Small intestine (tissue), 7 donors: ENCODE measurements around the gene SNX8. TPM values are rescaled to one million over a fixed set of nuclear protein-coding genes. Genes with fewer than 3 reads are reported as not detected.
A peak's percentile ranks its signal among the peaks of the same experiment; 100 is the strongest.

Source experiments
- DNase-seq, 2 donors: peaks; one replicate each; pipeline versions ENCODE4 v3.0.0 to v3.0.0-alpha.2; 2013
- FAIRE-seq: peaks from 2 replicates; lab custom pipeline; 2012; peaks lifted over from hg19 to GRCh38; lab: Jason Lieb, UNC
- H3K27ac ChIP-seq, 3 donors: one replicate each; pipeline ENCODE4 v1.5.1; 2013; ENCODE audit warnings: low read length in 2 of 3, mild to moderate bottlenecking in 2 of 3, control low read depth in 1 of 3, inconsistent platforms in 1 of 3, low read depth in 1 of 3, moderate library complexity in 1 of 3
- H3K27me3 ChIP-seq, 3 donors: one replicate each; pipeline ENCODE4 v1.6.1; 2013; ENCODE audit warnings: low read length in 3 of 3, inconsistent platforms in 1 of 3; ENCODE audit not compliant: control insufficient read depth in 3 of 3, insufficient read depth in 3 of 3
- H3K36me3 ChIP-seq, 3 donors: one replicate each; pipeline ENCODE4 v1.6.1; 2013; ENCODE audit warnings: low read length in 3 of 3, inconsistent platforms in 1 of 3, low read depth in 1 of 3, mild to moderate bottlenecking in 1 of 3, moderate library complexity in 1 of 3; ENCODE audit not compliant: control insufficient read depth in 3 of 3, insufficient read depth in 2 of 3
- H3K4me1 ChIP-seq, 3 donors: one replicate each; pipeline ENCODE4 v1.6.1; 2013; ENCODE audit warnings: low read length in 2 of 3, inconsistent platforms in 1 of 3, low read depth in 1 of 3, mild to moderate bottlenecking in 1 of 3, moderate library complexity in 1 of 3; ENCODE audit not compliant: control insufficient read depth in 3 of 3, insufficient read depth in 2 of 3
- H3K4me3 ChIP-seq, 3 donors: one replicate each; pipeline ENCODE4 v1.5.1; 2013; ENCODE audit warnings: low read length in 3 of 3, control low read depth in 1 of 3, inconsistent platforms in 1 of 3, low read depth in 1 of 3, mild to moderate bottlenecking in 1 of 3, moderate library complexity in 1 of 3
- H3K9me3 ChIP-seq, 2 donors: one replicate each; pipeline ENCODE4 v1.6.1; 2013; ENCODE audit warnings: low read depth in 1 of 2, low read length in 1 of 2; ENCODE audit not compliant: control insufficient read depth in 2 of 2, insufficient read depth in 1 of 2
- WGBS, 3 donors: extraction: QIAGEN DNeasy Blood & Tissue Kit; methylation state at CpG; one replicate each; pipeline ENCODE4 v1.1.7; 2013; 5-methylcytosine and 5-hydroxymethylcytosine counted together
- polyA plus RNA-seq, 4 donors: library from polyadenylated mRNA; stranded (reverse) in 3 of 4; unstranded in 1 of 4; fragments of 200-250 nt in 3 of 4; fragments of 120-200 nt in 1 of 4; gene quantifications; one replicate each; pipeline versions ENCODE4 v1.2.1 to v1.2.3, GENCODE V29; 2013
- donor health status: healthy with polysubstance abuse.
- donor health status: control.
- donor health status: control.
- donor health status: Bipolar disorder and iron deficiency.
- donor health status: healthy.

The SNX8 gene
- polyA plus RNA-seq, 4 donors = 17.5 to 39.7 (median 19.2) TPM

DNA sequence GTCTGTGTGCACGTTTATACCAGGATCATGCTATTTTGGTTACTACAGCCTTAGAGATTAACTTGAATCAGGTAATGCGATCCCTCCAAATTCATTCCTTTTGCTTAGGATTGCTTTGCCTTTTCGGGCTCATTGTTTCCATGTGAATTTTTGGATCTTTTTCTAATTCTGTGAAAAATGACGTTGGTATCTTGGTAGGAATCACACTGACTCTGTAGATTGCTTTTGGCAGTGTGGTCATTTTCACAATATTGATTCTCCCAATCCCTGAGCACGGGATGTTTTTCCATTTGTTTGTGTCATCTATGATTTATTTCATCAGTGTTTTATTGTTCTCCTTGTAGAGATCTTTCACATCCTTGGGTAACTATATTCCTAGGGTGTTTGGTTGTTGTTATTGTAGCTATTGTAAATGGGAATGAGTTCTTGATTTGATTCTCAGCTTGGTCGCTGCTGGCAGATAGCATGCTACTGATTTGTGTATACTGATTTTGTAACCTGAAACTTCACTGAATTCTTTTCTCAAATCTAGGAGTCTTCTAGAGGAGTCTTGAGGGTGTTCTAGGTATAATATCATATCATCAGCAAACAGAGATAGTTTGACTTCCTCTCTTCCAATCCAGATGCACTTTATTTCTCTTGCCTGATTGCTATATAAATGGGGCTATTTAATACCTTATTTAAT lies 18.2 kb downstream of the SNX8 start:
- Histone ChIP-seq H3K9me3 (no peaks in the 10 kb centered on the region), H3K27ac (no peak overlapping the region), H3K27me3 (no peaks in the 10 kb centered on the region), H3K4me1 (no peaks in the 10 kb centered on the region), H3K4me3 (no peak overlapping the region), H3K36me3 (peaks cover 0 to 7% (median 0%) of the 10 kb centered on the region in 3 donors)
- FAIRE-seq = no peak
- WGBS, 3 donors = 79 to 85% (median 81%) methylated on average over 6 of the region's 6 CpGs
- DNase-seq = no peak

GRCh38 chr7:2290877-2291276 lies 23.4 kb downstream of the SNX8 start:
- peaks cover 0 to 35% (median 0%) of the 10 kb centered on the region in 3 donors for H3K36me3 ChIP-seq
- no peaks in the 10 kb centered on the region for H3K4me1 ChIP-seq
- FAIRE-seq = no peak
- WGBS, 3 donors = 95 to 96% (median 96%) methylated on average over 6 of the region's 6 CpGs
- no peak overlapping the region for H3K27ac ChIP-seq
- no peaks in the 10 kb centered on the region for H3K27me3 ChIP-seq
- no peaks in the 10 kb centered on the region for H3K9me3 ChIP-seq
- H3K4me3 ChIP-seq = no peak overlapping the region
- no peak for DNase-seq

DNA sequence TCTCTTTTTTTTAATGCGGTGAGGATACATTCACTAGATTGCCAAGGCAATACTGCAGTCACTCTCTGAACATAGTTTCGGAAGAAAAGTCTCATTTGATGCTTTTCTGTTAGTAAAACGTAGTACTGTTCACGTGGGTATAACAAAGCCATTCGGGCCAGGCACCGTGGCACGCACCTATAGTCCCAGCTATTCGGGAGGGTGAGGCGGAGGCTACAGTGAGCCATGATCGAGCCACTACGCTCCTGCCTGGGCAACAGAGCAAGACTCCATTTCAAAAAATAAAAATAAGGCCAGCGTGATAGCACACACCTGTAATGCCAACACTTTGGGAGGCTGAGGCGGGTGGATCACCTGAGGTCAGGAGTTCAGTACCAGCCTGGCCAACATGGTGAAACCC lies 24.6 kb downstream of the SNX8 start:
- 89 to 95% (median 94%) methylated on average over 13 of the region's 13 CpGs for WGBS, 3 donors
- Histone ChIP-seq H3K9me3 (no peaks in the 10 kb centered on the region), H3K27ac (no peak overlapping the region), H3K36me3 (peaks cover 0 to 35% (median 0%) of the 10 kb centered on the region in 3 donors), H3K4me1 (no peaks in the 10 kb centered on the region), H3K27me3 (no peaks in the 10 kb centered on the region), H3K4me3 (no peak overlapping the region)
- DNase-seq (no peak), FAIRE-seq (no peak)

DNA sequence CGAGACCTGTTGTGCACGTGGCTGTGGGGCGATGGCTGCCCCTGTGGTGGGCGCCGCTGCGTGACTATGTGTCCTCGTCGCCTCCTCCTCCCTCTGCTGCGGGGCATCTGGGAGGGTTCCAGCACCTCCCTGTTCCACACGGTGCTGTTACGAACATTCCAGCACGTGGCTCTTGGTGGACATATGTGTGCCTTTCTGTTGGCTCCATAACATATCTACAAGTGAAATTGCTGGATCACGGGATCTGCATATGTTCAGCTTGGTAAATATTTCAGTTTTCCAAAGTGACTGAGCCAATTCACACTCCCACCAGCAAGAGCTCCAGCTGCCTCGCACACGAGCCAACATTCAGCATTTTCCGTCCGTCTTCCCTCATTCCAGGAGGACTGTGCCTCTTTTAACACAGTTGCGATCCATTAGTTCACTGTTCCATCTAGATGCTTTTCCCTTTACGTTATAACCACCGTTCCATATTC lies 25.1 kb downstream of the SNX8 start:
- DNase-seq (no peak), FAIRE-seq (no peak)
- Histone ChIP-seq H3K27ac (no peak overlapping the region), H3K4me3 (no peak overlapping the region), H3K4me1 (no peaks in the 10 kb centered on the region), H3K9me3 (no peaks in the 10 kb centered on the region), H3K36me3 (peaks cover 0 to 33% (median 0%) of the 10 kb centered on the region in 3 donors), H3K27me3 (no peaks in the 10 kb centered on the region)
- WGBS, 3 donors = 78 to 92% (median 89%) methylated on average over 20 of the region's 20 CpGs

DNA sequence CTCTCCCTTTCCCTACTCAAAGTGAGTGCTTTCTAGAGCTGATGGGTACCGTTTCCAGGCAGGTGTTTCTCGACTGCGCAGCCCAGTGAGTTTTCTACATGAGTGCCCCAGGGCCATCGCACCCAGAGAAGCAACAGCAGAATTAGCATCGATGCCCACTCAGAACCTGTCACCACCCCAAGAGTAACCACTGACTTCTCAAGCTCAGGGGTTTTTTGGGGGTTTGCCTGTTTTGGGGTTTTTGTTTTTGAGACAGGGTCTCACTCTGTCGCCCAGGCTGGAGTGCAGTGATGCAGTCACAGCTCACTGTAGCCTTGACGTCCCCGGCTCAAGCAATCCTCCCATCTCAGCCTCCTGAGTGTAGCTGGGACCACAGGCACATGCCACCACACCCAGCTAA lies 25.7 kb downstream of the SNX8 start:
- Histone ChIP-seq H3K27ac (no peak overlapping the region), H3K36me3 (peaks cover 0 to 36% (median 0%) of the 10 kb centered on the region in 3 donors), H3K4me3 (no peak overlapping the region), H3K27me3 (no peaks in the 10 kb centered on the region), H3K4me1 (no peaks in the 10 kb centered on the region), H3K9me3 (no peaks in the 10 kb centered on the region)
- DNase-seq (no peak), FAIRE-seq (no peak)
- WGBS, 3 donors = 88 to 93% (median 92%) methylated on average over 8 of the region's 8 CpGs

- WGBS, 3 donors = 91 to 96% (median 95%) methylated on average over 8 of the region's 8 CpGs
- FAIRE-seq (no peak), DNase-seq (no peak)
- Histone ChIP-seq H3K36me3 (peaks cover 0 to 38% (median 0%) of the 10 kb centered on the region in 3 donors), H3K4me1 (no peaks in the 10 kb centered on the region), H3K27ac (no peak overlapping the region), H3K4me3 (no peak overlapping the region), H3K27me3 (no peaks in the 10 kb centered on the region), H3K9me3 (no peaks in the 10 kb centered on the region)
Measured at GRCh38 chr7:2287745-2288144, 26.5 kb downstream of the SNX8 start.

GRCh38 chr7:2283074-2283473 lies 31.2 kb downstream of the SNX8 start:
- H3K27me3 ChIP-seq = no peaks in the 10 kb centered on the region
- DNase-seq = no peak
- WGBS, 3 donors = 94 to 96% (median 95%) methylated on average over 13 to 18 of the region's 20 CpGs
- H3K9me3 ChIP-seq = no peaks in the 10 kb centered on the region
- peaks cover 0 to 30% (median 4%) of the 10 kb centered on the region in 3 donors for H3K4me1 ChIP-seq
- peak overlapping the region in 1 of 3 donors; percentile 4 for H3K27ac ChIP-seq
- no peak overlapping the region for H3K4me3 ChIP-seq
- FAIRE-seq = no peak
- H3K36me3 ChIP-seq = peaks cover 0 to 20% (median 0%) of the 10 kb centered on the region in 3 donors

DNA sequence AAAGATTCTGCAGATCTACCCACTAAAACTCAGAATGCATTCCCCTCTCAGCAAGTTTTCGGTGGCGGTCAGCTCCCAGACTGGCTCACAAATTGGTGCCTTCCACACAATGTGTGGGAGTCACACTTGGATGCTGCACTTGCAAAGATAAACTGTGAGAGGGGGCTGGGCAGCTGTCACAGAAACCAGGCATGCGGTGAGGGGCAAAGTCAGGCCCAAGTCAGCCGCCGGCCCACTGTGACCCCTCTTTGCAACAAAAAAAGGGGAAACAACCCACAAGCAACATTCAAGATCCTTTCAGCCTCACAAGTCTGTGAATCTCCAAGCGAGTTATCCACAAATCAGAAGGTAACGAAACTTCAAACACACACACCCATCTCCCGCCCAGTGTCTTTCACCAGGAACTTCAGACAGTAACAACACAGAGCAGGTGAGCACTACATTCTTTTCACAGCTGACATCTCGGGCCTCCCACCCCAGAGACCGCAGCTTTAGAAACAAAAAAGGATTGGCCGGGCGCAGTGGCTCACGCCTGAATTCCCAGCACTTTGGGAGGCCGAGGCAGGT lies 32.0 kb downstream of the SNX8 start:
- peak; percentile 7 to 35 for DNase-seq
- FAIRE-seq = no peak
- WGBS, 3 donors = 66 to 80% (median 74%) methylated on average over 14 of the region's 14 CpGs
- Histone ChIP-seq H3K27me3 (no peaks in the 10 kb centered on the region), H3K4me3 (no peak overlapping the region), H3K9me3 (no peaks in the 10 kb centered on the region), H3K4me1 (peaks cover 0 to 30% (median 4%) of the 10 kb centered on the region in 3 donors), H3K36me3 (peaks cover 0 to 20% (median 0%) of the 10 kb centered on the region in 3 donors), H3K27ac (peak overlapping the region in 1 of 3 donors; percentile 69)
